ENCODE results near the gene TPST2.
"Not testable (repeated sequence)": the region's sequence is repeated elsewhere in the genome, so short reads cannot be mapped to it uniquely, and the experiment has no call there.

The TPST2 gene

GRCh38 chr22:26535603-26535908 lies 54.4 kb downstream of the TPST2 start:
- H4K20me1 ChIP-seq (ENCODE audit: insufficient read depth), result no peaks in the 10 kb centered on the region
- H3K79me2 ChIP-seq (ENCODE audit: insufficient read depth, low read depth), result no peaks in the 10 kb centered on the region; the same call in 1 of the 2 replicates
- H2AFZ ChIP-seq (ENCODE audit: low read depth), result no peak overlapping the region
- TF ChIP-seq CTCF (conservative IDR thresholded peaks at IDR 0.05; ENCODE audit: low read depth, low read length), result no peak
- no peak overlapping the region for H3K4me3 ChIP-seq (IDR thresholded peaks at IDR 0.05; ENCODE audit: insufficient read depth, low read depth, low read length)
- no peak overlapping the region for H3K9ac ChIP-seq
- H3K4me2 ChIP-seq, result no peak overlapping the region
- H3K36me3 ChIP-seq (ENCODE audit: insufficient read depth), result no peaks in the 10 kb centered on the region; the same call in 1 of the 2 replicates
- no peak overlapping the region for H3K27ac ChIP-seq
- H3K4me1 ChIP-seq (ENCODE audit: low read depth, poor library complexity, severe bottlenecking), result peaks cover 59% of the 10 kb centered on the region
- no peaks in the 10 kb centered on the region for H3K27me3 ChIP-seq (ENCODE audit: insufficient read depth, low read depth)

GRCh38 chr22:26534874-26535602 lies 54.9 kb downstream of the TPST2 start:
- H3K27ac ChIP-seq, result no peak overlapping the region; the same call in 1 of the 2 replicates
- H3K36me3 ChIP-seq (ENCODE audit: insufficient read depth), result no peaks in the 10 kb centered on the region; the same call in 1 of the 2 replicates
- no peak for TF ChIP-seq CTCF (conservative IDR thresholded peaks at IDR 0.05; ENCODE audit: low read depth, low read length)

GRCh38 chr22:26534171-26534855 lies 55.6 kb downstream of the TPST2 start:
- H3K4me2 ChIP-seq, result no peak overlapping the region; the same call in 1 of the 2 replicates
- H3K4me3 ChIP-seq (IDR thresholded peaks at IDR 0.05; ENCODE audit: insufficient read depth, low read depth, low read length), result no peak overlapping the region
- H3K9ac ChIP-seq, result no peak overlapping the region; the same call in 1 of the 2 replicates
- H3K4me1 ChIP-seq (ENCODE audit: low read depth, poor library complexity, severe bottlenecking), result peaks cover 69% of the 10 kb centered on the region
- peak overlapping the region; percentile 82; the same call in 1 of the 2 replicates for H3K27ac ChIP-seq
- no peak overlapping the region for H2AFZ ChIP-seq (ENCODE audit: low read depth)
- TF ChIP-seq CTCF (conservative IDR thresholded peaks at IDR 0.05; ENCODE audit: low read depth, low read length), result no peak
- no peaks in the 10 kb centered on the region for H3K27me3 ChIP-seq (ENCODE audit: insufficient read depth, low read depth)
- no peaks in the 10 kb centered on the region; the same call in 1 of the 2 replicates for H3K79me2 ChIP-seq (ENCODE audit: insufficient read depth, low read depth)
- H3K36me3 ChIP-seq (ENCODE audit: insufficient read depth), result no peaks in the 10 kb centered on the region; the same call in 1 of the 2 replicates
- no peaks in the 10 kb centered on the region for H4K20me1 ChIP-seq (ENCODE audit: insufficient read depth)

More at GRCh38 chr22:26534874-26535602, 54.9 kb downstream of the TPST2 start:
- Histone ChIP-seq H3K79me2 (ENCODE audit: insufficient read depth, low read depth) (no peaks in the 10 kb centered on the region; the same call in 1 of the 2 replicates), H3K9ac (no peak overlapping the region), H4K20me1 (ENCODE audit: insufficient read depth) (no peaks in the 10 kb centered on the region), H3K27me3 (ENCODE audit: insufficient read depth, low read depth) (no peaks in the 10 kb centered on the region), H3K4me1 (ENCODE audit: low read depth, poor library complexity, severe bottlenecking) (peaks cover 64% of the 10 kb centered on the region), H3K4me2 (no peak overlapping the region), H3K4me3 (IDR thresholded peaks at IDR 0.05; ENCODE audit: insufficient read depth, low read depth, low read length) (no peak overlapping the region), H2AFZ (ENCODE audit: low read depth) (no peak overlapping the region)

- no peak for TF ChIP-seq CTCF (conservative IDR thresholded peaks at IDR 0.05; ENCODE audit: low read depth, low read length)
- no peak overlapping the region for H3K4me2 ChIP-seq
- no peak overlapping the region for H2AFZ ChIP-seq (ENCODE audit: low read depth)
- no peaks in the 10 kb centered on the region for H4K20me1 ChIP-seq (ENCODE audit: insufficient read depth)
- H3K4me1 ChIP-seq (ENCODE audit: low read depth, poor library complexity, severe bottlenecking), result peaks cover 53% of the 10 kb centered on the region
- no peak overlapping the region for H3K9ac ChIP-seq
- peaks cover 6% of the 10 kb centered on the region; the same call in 1 of the 2 replicates for H3K36me3 ChIP-seq (ENCODE audit: insufficient read depth)
- H3K27me3 ChIP-seq (ENCODE audit: insufficient read depth, low read depth), result no peaks in the 10 kb centered on the region
- no peaks in the 10 kb centered on the region; the same call in 1 of the 2 replicates for H3K79me2 ChIP-seq (ENCODE audit: insufficient read depth, low read depth)
- H3K4me3 ChIP-seq (IDR thresholded peaks at IDR 0.05; ENCODE audit: insufficient read depth, low read depth, low read length), result no peak overlapping the region
- no peak overlapping the region for H3K27ac ChIP-seq
Observed at GRCh38 chr22:26529345-26529744, 60.6 kb downstream of the TPST2 start.

- H3K9ac ChIP-seq; H3K4me3 ChIP-seq (IDR thresholded peaks at IDR 0.05; ENCODE audit: insufficient read depth, low read depth, low read length); H3K36me3 ChIP-seq (ENCODE audit: insufficient read depth); H4K20me1 ChIP-seq (ENCODE audit: insufficient read depth); H3K27me3 ChIP-seq (ENCODE audit: insufficient read depth, low read depth); H3K27ac ChIP-seq; H2AFZ ChIP-seq (ENCODE audit: low read depth); H3K4me2 ChIP-seq; H3K79me2 ChIP-seq (ENCODE audit: insufficient read depth, low read depth): not testable (repeated sequence)
- peaks cover 45% of the 10 kb centered on the region for H3K4me1 ChIP-seq (ENCODE audit: low read depth, poor library complexity, severe bottlenecking)
Observed at GRCh38 chr22:26528518-26528917, 61.4 kb downstream of the TPST2 start.
